MM.1S (cell line): ENCODE results near the gene RGS8.

Source experiments
- EZH2 ChIP-seq: fragments of 300-600 bp; sonication (generic); optimal IDR thresholded peaks from 2 replicates; pipeline ENCODE3; 2017; ENCODE audit warnings: low read depth, mild to moderate bottlenecking, antibody characterized with exemption, low read length, mixed read lengths
- TF ChIP-seq, protein P1 (sequence below): fragments of 300-600 bp; sonication (generic); IDR thresholded peaks from 2 replicates; pipeline ENCODE4 v1.5.1; 2016; ENCODE audit warnings: antibody characterized with exemption, low read length, mixed read lengths

DNA sequence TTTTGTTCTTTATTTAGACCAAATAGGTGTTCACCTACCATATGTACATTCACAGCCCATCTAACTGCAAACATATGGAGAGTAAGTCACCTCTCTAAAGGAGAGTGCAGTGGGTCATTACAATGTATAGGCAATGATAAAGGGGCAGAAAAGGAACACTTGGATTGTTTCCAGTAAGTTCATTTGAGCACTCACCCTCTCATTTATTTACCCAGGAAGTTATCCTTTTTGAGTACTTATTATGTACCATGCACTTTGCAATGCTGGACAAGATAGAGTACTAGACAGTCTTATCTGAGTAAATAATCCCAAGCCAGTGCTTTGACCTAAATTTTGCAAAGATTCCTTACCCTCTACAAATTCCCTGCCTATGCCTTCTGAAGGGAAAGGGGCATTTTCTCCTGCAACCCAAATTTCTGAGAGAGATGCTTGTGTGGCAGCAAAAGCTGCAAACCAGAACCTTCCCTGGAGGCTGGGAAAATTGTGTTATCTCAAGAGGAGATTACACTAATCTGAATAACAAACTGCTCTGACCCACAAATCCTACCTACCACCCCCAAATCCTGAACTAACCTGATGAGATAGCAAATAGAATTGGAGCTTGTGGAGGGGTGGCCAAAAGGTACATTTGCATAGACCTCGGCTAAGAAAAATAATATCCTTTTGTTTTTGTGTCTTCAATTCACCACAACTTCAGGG lies 18.6 kb upstream of the RGS8 start:
- TF ChIP-seq, protein P1, sequence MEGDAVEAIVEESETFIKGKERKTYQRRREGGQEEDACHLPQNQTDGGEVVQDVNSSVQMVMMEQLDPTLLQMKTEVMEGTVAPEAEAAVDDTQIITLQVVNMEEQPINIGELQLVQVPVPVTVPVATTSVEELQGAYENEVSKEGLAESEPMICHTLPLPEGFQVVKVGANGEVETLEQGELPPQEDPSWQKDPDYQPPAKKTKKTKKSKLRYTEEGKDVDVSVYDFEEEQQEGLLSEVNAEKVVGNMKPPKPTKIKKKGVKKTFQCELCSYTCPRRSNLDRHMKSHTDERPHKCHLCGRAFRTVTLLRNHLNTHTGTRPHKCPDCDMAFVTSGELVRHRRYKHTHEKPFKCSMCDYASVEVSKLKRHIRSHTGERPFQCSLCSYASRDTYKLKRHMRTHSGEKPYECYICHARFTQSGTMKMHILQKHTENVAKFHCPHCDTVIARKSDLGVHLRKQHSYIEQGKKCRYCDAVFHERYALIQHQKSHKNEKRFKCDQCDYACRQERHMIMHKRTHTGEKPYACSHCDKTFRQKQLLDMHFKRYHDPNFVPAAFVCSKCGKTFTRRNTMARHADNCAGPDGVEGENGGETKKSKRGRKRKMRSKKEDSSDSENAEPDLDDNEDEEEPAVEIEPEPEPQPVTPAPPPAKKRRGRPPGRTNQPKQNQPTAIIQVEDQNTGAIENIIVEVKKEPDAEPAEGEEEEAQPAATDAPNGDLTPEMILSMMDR, result no peak
- TF ChIP-seq EZH2, result no peak
